HG03354 (cell line): ENCODE data around the gene ZNF148.
"Not testable (repeated sequence)": the region's sequence is repeated elsewhere in the genome, so short reads cannot be mapped to it uniquely, and the experiment has no call there.

Experiments
- ATAC-seq: cut with Tn5 transposase; IDR thresholded peaks from one replicate; pipeline ENCODE4 v1.9.1; 2021; ENCODE audit warnings: mild to moderate bottlenecking; ENCODE audit not compliant: unreplicated experiment, poor library complexity, severe bottlenecking

ZNF148 gene

DNA sequence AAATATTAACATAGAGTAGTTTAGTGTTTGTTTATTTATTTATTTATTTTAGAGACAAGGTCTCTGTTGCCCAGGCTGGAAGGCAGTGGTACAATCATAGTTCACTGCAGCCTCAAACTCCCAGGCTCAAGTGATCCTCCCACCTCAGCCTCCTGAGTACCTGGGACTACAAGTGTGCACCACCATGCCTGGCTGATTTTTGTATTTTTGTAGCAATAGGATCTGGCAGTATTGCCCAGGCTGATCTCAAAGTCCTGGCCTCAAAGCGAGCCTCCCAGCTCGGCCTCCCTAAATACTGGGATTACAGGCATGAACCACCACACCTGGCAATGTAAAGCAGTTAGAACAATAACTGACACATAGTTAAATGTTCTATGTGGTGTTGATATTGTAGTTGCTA, 4.4 kb upstream of the ZNF148 start:
- ATAC-seq: no peak

DNA sequence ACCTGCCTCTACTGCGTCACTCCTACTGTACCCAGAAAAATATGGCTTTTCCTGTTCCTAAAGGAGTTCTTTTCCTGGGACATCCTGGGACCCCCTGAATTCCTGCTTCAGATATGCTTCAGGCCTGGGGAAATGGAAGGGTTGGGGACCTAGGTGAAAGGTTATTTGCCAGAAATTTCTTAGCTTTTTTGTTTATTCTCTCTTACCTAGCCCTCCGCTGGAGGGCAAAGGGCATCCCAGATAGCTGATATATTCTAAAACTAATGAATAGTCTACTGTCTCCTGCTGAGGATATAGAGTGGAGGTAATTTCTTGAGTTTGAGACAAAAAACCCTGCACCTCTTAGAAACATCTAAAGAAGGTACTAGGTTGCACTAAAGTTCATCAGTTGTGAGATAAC, 3.6 kb upstream of the ZNF148 start:
- no peak for ATAC-seq

DNA sequence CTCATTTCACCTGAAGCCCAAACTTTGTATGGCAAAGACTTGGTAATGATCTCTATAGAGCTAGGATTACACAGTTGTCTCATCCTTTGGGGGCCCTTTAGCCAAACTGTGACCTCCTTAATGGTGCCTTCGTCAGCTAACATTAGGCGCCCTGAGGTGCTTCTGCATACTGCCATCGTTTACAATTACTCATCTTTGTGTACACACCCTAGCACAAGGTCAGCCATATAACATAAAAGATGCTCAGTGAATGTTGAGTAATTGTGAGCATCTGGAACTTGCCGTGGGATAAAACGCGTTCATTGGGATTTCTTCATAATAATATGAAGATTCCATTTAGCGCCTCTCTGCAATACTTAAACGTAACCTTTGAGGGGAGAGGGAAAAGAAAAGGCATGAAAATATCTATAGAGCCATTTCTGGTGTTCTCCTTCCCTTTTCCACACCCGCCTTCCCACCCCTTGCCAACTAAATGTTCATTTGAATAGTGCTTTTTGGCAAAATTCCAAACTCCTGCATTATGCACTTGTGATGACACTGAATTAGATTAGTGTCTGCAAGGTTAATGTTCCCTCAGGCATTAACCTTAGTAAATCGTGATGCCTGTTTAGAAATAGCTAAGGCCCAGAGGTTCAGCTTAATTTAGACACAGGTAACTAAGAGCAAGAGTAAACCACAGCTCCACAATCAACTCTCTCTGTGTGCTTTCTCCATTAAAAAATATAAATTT, 990 bp upstream of the ZNF148 start:
- no peak for ATAC-seq

DNA sequence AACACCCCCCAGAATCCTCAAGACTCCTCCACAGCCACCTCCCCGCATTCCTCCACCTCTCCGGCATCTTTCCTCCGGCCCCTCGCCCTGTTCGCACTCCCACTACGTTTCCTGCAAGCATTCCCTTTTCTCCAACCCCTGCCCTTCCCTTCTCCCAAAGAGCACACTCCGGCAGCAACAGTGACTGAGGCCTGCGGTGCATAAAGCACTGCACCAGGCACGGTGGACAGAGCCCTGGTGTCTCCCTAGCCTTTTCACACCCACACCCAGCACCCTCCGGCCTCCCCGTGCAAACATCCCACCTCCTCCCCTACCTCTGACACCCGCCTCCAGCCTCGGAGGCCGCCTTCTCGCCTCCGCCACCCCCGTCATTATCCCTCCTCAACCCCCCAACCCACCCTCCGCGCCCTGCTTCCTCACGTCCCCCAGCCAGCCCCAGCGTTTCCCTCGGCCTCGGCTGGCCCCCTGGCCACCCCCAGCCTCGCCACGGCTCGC, 577 bp downstream of the ZNF148 start:
- ATAC-seq: peak; percentile 37

DNA sequence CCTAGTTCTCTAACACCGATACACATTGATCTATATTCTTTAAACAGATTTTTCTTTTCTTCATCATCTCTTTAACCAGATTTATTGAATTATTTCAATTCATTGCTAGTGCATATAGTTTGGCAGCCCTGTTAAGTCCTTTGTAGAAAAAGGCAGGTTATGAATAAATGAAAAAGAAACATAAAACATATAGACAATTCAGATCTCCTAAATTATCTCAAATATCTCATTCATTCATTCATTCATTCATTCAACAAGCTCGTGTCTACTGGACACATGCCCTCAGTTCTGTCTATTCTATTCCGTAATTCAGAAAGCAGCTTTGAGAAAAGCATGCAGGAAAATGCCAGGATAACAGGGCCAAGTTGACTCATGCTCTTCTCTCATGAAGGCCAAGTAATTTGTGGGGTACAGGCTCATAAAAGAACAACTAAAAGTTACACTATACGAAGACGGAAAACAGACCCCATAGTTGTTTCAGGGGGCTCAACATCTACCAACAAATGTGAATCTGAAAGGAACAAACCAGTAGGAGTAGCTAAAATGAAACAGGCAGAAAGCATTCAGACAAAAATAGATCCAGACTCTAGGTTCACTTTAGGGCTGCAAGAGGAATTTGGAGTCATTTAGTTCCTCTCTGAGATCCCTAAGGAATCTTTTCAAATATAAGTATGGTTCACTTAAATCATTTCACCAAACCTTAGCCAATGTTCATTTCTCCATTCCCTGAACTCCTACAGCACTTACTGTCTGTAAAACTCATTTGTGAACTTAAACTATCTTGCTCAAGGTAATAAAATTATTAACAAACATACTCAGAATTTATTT, 7.5 kb downstream of the ZNF148 start:
- no peak for ATAC-seq

DNA sequence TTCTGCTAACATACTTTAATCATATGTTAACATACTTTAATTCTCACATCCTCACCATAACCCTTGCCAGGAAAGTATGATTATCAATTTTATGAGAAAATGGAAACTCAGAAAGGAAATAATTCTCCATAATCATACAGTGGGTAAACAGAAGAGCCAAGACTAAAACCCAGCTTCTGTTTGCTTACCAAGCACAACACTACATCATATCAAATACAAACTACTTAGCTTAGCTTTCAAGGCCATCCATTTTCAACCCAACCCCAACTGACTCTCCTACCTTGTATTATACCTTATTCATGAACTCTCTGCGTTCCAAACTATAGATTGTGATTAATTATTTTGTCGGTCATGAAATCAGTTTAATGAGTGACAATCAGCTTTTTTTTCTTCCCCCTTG, 9.0 kb downstream of the ZNF148 start:
- ATAC-seq: no peak

DNA sequence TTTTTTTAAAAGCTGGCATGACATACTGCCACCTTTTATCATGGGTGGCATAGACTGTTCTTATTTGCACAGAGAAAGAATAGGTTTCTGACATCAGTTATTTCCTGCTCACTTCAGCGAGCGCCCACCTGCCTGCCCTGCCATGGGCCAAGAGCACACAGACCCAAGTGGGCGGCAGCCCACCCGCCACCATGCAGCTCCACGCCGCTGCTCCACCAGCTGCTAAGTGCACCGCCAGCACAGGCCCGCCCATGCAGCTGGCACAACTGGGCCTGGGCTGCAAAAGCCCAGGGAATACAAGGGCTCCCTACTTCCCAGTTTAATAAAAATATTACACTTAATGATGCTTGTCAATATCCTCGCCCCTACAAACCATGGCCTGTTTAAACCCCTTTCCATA, 15.4 kb downstream of the ZNF148 start:
- ATAC-seq: no peak

DNA sequence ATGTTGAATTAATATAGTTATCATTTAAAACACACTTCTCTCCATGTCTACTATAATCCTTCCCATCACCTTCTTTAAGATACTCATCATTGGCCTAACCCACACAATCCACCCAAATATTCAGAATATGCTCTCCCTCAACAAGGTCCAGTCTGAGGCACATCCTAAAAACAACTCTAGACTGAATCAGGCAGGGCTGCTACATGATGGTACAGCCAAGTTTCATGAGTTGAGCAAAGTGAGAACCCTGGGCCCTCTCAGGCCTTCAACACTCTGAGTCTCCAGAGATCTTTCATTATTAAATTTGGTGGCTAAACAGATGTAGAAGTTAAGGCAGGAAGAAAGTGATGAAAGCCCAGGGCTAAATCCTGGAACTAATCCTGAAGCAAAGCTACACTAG, 16.2 kb downstream of the ZNF148 start:
- no peak for ATAC-seq

DNA sequence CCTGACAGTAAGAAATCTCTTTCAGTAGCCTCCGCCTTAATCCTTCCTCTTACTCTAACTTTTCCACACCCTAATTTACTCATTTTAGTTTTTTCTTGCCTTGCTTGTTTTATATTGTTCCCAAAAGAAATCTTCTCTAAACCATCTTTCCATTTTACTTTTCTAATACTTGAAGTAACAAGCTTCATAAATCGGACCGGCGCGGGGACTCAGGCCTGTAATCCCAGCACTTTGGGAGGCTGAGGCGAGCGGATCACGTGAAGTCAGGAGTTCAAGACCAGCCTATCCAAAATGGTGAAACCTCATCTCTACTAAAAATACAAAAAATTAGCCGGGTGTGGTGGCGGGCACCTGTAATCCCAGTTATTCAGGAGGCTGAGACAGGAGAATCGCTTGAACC, 17.3 kb downstream of the ZNF148 start:
- ATAC-seq: no peak

DNA sequence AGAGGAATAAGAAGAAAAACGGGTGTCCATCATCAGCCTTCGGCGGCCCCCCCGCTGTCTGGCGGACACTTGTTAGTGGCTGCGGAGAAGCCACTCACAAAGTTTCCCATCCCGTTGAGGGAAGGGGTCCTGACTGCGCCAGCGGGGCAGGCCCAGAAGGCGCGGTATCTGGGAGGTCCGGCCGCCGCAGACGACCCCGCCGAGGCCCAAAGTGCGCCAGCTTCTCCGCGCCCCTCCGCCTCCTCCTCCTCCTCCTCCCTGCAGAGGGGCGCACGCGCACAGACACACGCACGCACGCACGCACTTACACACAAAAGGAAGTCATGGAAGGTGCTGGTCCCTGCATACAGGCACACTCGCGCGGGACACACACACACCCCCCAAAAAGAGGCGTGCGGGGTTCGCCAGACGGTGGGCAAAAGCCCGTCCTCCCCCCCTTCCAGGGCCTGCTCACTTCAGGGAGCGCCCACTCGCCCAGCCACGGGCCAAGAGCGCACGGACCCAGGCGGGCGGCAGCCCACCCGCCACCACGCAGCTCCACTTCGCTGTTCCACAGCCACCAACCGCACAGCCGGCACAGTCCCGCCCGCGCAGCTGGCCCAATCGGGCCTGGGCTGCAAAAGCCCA, 18.0 kb downstream of the ZNF148 start:
- peak; percentile 66 for ATAC-seq

DNA sequence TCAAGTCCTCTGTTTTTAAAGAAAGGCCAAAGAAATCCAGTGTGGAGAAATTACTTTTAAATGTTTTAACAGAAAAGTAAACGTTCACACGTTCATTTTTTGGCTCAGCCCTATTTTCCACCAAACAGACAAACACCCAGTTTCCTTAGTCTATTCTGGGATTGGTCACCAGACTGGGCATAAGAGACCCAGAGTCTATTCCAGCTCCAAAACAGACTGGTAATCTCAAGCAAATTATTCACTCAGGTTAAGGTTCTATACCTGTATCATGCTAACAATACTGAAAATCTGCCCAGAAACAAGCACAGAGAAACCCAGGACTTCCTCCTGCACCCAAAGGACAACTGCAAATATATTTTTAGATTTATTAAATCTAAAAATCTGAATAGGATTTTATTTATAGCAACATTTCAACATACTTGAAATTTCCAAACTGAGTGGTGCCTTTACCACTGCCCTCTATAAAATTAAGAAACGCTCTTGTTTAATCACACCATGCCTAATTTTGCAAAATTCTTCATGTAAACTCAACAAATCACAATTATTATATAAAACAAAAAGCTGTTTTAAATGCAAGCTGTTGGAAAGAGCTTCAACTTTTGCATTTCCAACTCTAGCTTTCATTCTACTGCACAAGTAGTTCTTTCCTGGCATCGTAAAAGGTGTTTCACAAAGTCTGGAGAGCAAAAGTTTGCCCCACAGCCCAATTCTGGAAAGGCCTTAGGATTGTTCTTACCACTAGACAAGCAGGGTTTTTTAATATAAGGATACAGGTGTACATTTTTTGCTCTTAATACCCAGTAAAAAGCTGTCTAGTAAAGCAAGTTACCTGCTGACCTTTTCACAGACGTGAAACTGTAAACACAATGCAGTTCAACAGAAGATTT, 18.7 kb downstream of the ZNF148 start:
- peak; percentile 18 for ATAC-seq

DNA sequence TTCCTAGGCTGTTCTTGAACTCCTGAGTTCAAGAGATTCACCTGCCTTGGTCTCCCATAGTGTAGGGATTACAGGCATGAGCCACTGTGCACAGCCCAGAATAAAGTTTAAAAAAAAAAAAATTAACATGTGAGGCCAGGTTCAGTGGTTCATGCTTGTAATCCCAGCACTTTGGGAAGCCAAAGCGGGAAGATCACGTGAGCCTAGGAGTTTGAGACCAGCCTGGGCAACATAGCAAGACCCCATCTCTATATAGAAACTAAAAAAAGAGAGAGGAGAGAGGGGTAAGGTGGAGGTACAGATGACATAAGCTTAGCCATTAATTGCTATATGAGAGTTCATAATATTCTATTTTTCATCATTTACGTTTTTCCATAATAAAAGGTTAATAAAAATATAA, 21.5 kb downstream of the ZNF148 start:
- no peak for ATAC-seq

DNA sequence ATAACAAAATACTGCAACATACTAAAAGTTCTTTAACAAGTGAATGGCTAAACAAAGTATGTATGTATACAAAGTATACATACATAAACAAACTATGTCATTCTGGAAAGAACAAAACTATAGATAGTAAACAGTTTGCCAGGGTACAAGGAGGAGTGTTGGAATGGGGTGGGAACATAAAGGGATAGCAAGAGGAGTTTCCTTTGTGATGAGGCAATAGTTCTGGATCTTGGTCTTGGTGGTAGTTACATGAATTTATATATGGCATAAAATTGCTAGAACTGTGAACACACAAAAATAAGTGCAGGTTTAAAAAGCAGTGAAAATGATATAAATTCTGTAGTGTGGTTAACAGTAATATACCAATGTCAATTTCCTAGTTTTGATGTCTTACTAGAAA, 22.0 kb downstream of the ZNF148 start:
- ATAC-seq: no peak

DNA sequence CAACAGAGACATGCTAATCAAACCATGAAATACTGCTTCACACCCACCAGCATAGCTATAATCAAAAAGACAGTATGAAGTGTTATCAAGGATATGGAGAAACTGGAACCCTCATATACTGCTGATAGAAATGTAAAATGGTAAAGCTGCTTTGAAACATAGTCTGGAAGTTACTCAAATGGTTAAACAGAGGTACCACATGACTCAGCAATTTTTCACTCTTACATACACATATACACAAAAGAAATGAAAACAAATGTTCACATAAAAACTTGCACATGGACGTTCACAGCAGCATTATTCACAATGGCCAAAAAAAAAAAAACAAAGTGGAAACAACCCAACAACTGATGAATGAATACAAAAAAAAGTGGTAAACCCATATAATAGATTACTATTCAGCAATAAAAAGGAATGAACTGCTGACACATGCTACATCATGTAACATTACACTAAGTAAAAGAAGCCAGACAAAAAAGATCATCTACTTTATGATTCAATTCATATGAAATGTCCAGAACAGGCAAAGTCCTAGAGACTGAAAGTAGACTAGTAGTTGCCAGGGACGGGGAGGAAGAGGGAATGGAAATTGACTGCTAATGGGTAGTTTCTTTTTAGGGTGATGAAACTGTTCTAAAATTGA, 23.2 kb downstream of the ZNF148 start:
- ATAC-seq: no peak

DNA sequence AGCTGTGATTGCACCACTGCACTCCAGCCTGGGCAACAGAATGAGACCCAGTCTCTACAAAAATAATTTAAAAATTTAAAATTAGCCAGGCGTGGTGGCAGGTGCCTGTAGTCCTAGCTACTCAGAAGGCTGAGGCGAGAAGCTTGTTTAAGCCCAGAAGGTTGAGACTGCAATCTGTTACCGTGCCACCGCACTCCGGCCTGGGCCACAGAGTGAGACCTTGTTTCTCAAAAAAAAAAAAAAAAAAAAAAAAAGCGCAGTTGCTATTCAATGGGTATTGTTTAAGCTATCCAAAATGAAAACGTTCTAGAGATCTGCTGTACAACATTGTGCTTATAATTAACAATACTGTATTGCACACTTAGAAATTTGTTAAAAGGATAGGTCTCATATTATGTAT, 24.0 kb downstream of the ZNF148 start:
- no peak for ATAC-seq

DNA sequence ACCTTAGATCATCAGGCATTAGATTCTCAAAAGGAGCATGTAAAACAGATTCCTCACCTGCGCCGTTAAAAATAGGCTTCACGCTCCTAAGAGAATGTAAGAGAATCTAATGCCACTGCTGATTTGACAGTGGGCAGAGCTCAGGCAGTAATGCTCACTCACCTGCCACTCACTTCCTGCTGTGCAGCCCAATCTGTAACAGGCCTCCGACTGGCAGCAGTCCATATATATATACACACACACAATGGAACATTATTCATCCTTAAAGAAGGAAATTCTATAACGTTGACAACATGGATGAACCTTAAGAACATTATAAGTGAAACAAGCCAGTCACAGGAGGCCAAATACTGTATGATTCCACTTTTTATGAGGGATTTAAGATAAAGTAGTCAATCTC, 24.5 kb downstream of the ZNF148 start:
- ATAC-seq: no peak

DNA sequence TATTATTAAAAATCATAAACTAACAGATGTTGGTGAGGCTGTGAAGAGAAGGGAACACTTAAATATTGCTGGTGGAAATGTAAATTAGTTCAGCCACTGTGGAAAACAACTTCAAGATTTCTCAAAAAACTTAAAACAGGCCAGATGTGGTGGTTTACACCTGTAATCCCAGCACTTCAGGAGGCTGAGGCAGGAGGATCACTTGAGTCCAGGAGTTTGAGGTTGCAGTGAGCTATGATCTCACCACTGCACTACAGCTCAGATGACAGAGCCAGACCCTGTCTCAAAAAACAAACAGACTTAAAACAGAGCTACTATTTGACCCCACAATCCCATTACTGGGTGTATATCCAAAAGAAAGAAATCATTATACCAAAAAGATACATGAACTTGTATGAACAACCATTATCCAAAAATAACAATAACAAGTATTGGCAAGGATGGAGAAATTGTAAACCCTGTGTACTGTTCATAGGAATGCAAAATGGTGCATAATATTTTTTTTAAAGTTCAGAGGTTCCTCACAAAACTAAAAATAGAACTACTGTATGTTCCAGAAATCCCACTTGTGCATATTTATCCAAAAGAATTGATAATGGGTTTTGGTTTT, 25.5 kb downstream of the ZNF148 start:
- ATAC-seq: no peak

DNA sequence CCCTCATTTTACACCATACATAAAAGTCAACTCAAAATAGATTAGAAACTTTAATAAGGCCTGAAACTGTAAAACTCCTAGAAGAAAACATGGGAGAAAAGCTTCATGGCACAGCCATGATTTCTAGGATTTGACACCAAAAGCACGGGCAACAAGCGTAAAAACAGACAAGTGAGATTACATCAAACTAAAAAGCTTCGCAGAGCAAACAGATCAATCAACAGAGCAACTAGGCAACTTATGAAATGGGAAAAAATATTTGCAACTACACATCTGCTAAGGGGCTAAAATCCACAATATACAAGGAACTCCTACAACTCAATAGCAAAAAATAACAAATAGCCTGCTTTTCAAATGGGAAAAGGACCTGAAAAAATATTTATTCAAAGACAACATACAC, 26.1 kb downstream of the ZNF148 start:
- ATAC-seq: no peak

DNA sequence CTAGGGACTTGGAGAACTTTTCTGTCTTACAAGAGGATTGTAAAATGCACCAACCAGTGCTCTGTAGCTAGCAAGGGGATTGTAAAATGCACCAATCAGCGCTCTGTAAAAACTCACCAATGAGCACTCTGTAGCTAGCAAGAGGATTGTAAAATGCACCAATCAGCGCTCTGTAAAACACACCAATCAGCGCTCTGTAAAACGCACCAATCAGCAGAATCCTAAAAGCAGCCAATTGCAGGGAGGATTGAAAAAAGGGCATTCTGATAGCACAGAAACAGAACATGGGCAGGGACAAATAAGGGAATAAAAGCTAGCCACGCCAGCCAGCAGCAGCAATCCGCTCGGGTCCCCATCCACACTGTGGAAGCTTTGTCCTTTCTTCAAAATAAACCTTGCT, 31.8 kb downstream of the ZNF148 start:
- not testable (repeated sequence) for ATAC-seq
